Measurements from ENCODE around the gene SS18L1. TPM values are rescaled to one million over a fixed set of nuclear protein-coding genes. Genes with fewer than 3 reads are reported as not detected.
"Not testable (repeated sequence)": the region's sequence is repeated elsewhere in the genome, so short reads cannot be mapped to it uniquely, and the experiment has no call there.

The SS18L1 gene
- total RNA-seq, 4 donors from 2014 or later: 6.8 to 12.3 (median 11.1) TPM

- Histone ChIP-seq H3K9me3 (peaks cover 0 to 65% (median 0%) of the 10 kb centered on the region in 3 donors), H3K36me3 (no peaks in the 10 kb centered on the region), H3K27me3 (peaks cover 42% of the 10 kb centered on the region), H3K4me3 (no peak overlapping the region), H3K4me1 (no peaks in the 10 kb centered on the region), H3K27ac (no peak overlapping the region)
- ATAC-seq: no peak
- WGBS, 2 donors (ENCODE audit: low coverage in 1 of 2): 90% methylated on average over 2 of the region's 6 CpGs; no CpG with 5 or more reads in 1 of the 2 donors
- no peak for TF ChIP-seq EP300 (IDR thresholded peaks at IDR 0.05)
- TF ChIP-seq POLR2A (IDR thresholded peaks at IDR 0.05): no peak
- no peak for TF ChIP-seq POLR2AphosphoS5 (IDR thresholded peaks at IDR 0.05)
- no peak for TF ChIP-seq CTCF (IDR thresholded peaks at IDR 0.05)
Observed at GRCh38 chr20:62112368-62112767, 31.2 kb upstream of the SS18L1 start.

GRCh38 chr20:62114894-62115293, 28.7 kb upstream of the SS18L1 start:
- no peak for ATAC-seq
- Histone ChIP-seq H3K27ac (no peak overlapping the region), H3K36me3 (no peaks in the 10 kb centered on the region), H3K4me1 (peaks cover 0 to 7% (median 0%) of the 10 kb centered on the region in 3 donors), H3K9me3 (peaks cover 0 to 39% (median 0%) of the 10 kb centered on the region in 3 donors), H3K4me3 (no peak overlapping the region), H3K27me3 (peaks cover 63% of the 10 kb centered on the region)
- 35 to 52% methylated on average over 7 to 8 of the region's 8 CpGs for WGBS, 2 donors (ENCODE audit: low coverage in 1 of 2)
- TF ChIP-seq CTCF (IDR thresholded peaks at IDR 0.05): no peak
- no peak for TF ChIP-seq EP300 (IDR thresholded peaks at IDR 0.05)
- TF ChIP-seq POLR2A (IDR thresholded peaks at IDR 0.05): no peak
- no peak for TF ChIP-seq POLR2AphosphoS5 (IDR thresholded peaks at IDR 0.05)

- not testable (repeated sequence) for H3K4me3 ChIP-seq, H3K36me3 ChIP-seq, ATAC-seq, H3K27ac ChIP-seq
- WGBS, 2 donors (ENCODE audit: low coverage in 1 of 2): 74 to 84% methylated on average over 3 to 5 of the region's 7 CpGs
- Histone ChIP-seq H3K9me3 (peaks cover 0 to 29% (median 0%) of the 10 kb centered on the region in 3 donors), H3K4me1 (peaks cover 0 to 15% (median 0%) of the 10 kb centered on the region in 3 donors), H3K27me3 (peaks cover 63% of the 10 kb centered on the region)
Observed at GRCh38 chr20:62115800-62116407, 27.7 kb upstream of the SS18L1 start.

GRCh38 chr20:62116558-62117361, 26.8 kb upstream of the SS18L1 start:
- H3K27ac ChIP-seq: no peak overlapping the region
- H3K27me3 ChIP-seq: peaks cover 63% of the 10 kb centered on the region
- TF ChIP-seq EP300 (IDR thresholded peaks at IDR 0.05) (no peak), POLR2AphosphoS5 (IDR thresholded peaks at IDR 0.05) (no peak)
- H3K4me3 ChIP-seq: no peak overlapping the region
- peaks cover 0 to 19% (median 0%) of the 10 kb centered on the region in 3 donors for H3K4me1 ChIP-seq
- H3K9me3 ChIP-seq: peaks cover 0 to 21% (median 0%) of the 10 kb centered on the region in 3 donors
- H3K36me3 ChIP-seq: no peaks in the 10 kb centered on the region
- ATAC-seq: no peak
- 77 to 84% methylated on average over 8 to 10 of the region's 38 CpGs for WGBS, 2 donors (ENCODE audit: low coverage in 1 of 2)

- Histone ChIP-seq H3K36me3 (no peaks in the 10 kb centered on the region), H3K27me3 (peaks cover 60% of the 10 kb centered on the region), H3K4me1 (peaks cover 0 to 19% (median 0%) of the 10 kb centered on the region in 3 donors), H3K9me3 (peaks cover 0 to 15% (median 0%) of the 10 kb centered on the region in 3 donors), H3K4me3 (no peak overlapping the region), H3K27ac (no peak overlapping the region)
- no peak for TF ChIP-seq POLR2AphosphoS5 (IDR thresholded peaks at IDR 0.05)
- no peak for TF ChIP-seq CTCF (IDR thresholded peaks at IDR 0.05)
- no peak for TF ChIP-seq EP300 (IDR thresholded peaks at IDR 0.05)
- no peak for TF ChIP-seq POLR2A (IDR thresholded peaks at IDR 0.05)
- no peak for ATAC-seq
- 38% methylated on average over 4 of the region's 9 CpGs; no CpG with 5 or more reads in 1 of the 2 donors for WGBS, 2 donors (ENCODE audit: low coverage in 1 of 2)
Observed at GRCh38 chr20:62117362-62117646, 26.3 kb upstream of the SS18L1 start.
